HFFc6 (cell line): ENCODE results near the gene SMTN. TPM values are rescaled to one million over a fixed set of nuclear protein-coding genes. Genes with fewer than 3 reads are reported as not detected.

Experiments used
- DNase-seq: peaks from one replicate; pipeline ENCODE4 v3.0.0-alpha.2; 2018
- H3K27ac Mint-ChIP-seq: 2 replicates; pipeline ENCODE4 v1.8.0; 2020; ENCODE audit warnings: mild to moderate bottlenecking, mixed read lengths
- H3K27me3 Mint-ChIP-seq: 2 replicates; pipeline ENCODE4 v1.8.0; 2021; ENCODE audit warnings: mild to moderate bottlenecking, moderate library complexity, mixed read lengths; ENCODE audit not compliant: insufficient read depth
- H3K36me3 Mint-ChIP-seq: 2 replicates; pipeline ENCODE4 v1.8.0; 2021; ENCODE audit warnings: low read depth, mixed read lengths
- H3K4me1 Mint-ChIP-seq: 2 replicates; pipeline ENCODE4 v1.8.0; 2020; ENCODE audit warnings: low read depth, mixed read lengths
- H3K4me3 Mint-ChIP-seq: 2 replicates; pipeline ENCODE4 v1.8.0; 2020; ENCODE audit warnings: mild to moderate bottlenecking, moderate library complexity, mixed read lengths
- H3K9me3 Mint-ChIP-seq: 2 replicates; pipeline ENCODE4 v1.8.0; 2020; ENCODE audit warnings: mild to moderate bottlenecking, mixed read lengths
- CTCF ChIP-seq: fragments of 200-600 bp; sonication (generic); IDR thresholded peaks from 2 replicates; pipeline ENCODE4 v1.5.0; 2021; ENCODE audit warnings: antibody characterized with exemption, mild to moderate bottlenecking
- total RNA-seq, 6 experiments: library from RNA; stranded (reverse); fragmentation: NEBNext Ultra II Directional; extraction: Animal tissue kit (Norgen Biotek cat#: 25700); gene quantifications; 2 replicates in 1 of 6; 3 replicates in 5 of 6; pipeline ENCODE4 v1.2.3, GENCODE V29; 2021

The SMTN gene
- total RNA-seq, 6 experiments from 2014 or later = 201 to 329 (median 246) TPM

- H3K27ac Mint-ChIP-seq = 0 out of 2 replicates have a peak overlapping the region, but pooled peaks have one; percentile 16
- peaks cover 33% of the 10 kb centered on the region for H3K4me1 Mint-ChIP-seq
- DNase-seq = no peak
- no peak for TF ChIP-seq CTCF
- H3K4me3 Mint-ChIP-seq = no peak overlapping the region
- no peaks in the 10 kb centered on the region for H3K9me3 Mint-ChIP-seq
- peaks cover 31% of the 10 kb centered on the region for H3K36me3 Mint-ChIP-seq
- H3K27me3 Mint-ChIP-seq = peaks cover 16% of the 10 kb centered on the region
Observed at GRCh38 chr22:31098632-31099110, 17.6 kb downstream of the SMTN start.

GRCh38 chr22:31099386-31099785 is 18.3 kb downstream of the SMTN start:
- H3K27ac Mint-ChIP-seq = peak overlapping the region; percentile 75
- no peak for TF ChIP-seq CTCF
- DNase-seq = peak; percentile 47
- H3K9me3 Mint-ChIP-seq = no peaks in the 10 kb centered on the region
- H3K4me3 Mint-ChIP-seq = no peak overlapping the region
- peaks cover 34% of the 10 kb centered on the region for H3K4me1 Mint-ChIP-seq
- peaks cover 21% of the 10 kb centered on the region for H3K27me3 Mint-ChIP-seq
- H3K36me3 Mint-ChIP-seq = peaks cover 27% of the 10 kb centered on the region

GRCh38 chr22:31099841-31100761 is 19.0 kb downstream of the SMTN start:
- peak overlapping the region; percentile 75 for H3K27ac Mint-ChIP-seq
- H3K4me3 Mint-ChIP-seq = no peak overlapping the region
- H3K36me3 Mint-ChIP-seq = peaks cover 19% of the 10 kb centered on the region
- DNase-seq = no peak
- peaks cover 34% of the 10 kb centered on the region for H3K4me1 Mint-ChIP-seq
- no peak for TF ChIP-seq CTCF
- peaks cover 22% of the 10 kb centered on the region for H3K27me3 Mint-ChIP-seq
- no peaks in the 10 kb centered on the region for H3K9me3 Mint-ChIP-seq

GRCh38 chr22:31100762-31101525 is 19.8 kb downstream of the SMTN start:
- DNase-seq = no peak
- H3K27ac Mint-ChIP-seq = peak overlapping the region; percentile 95
- TF ChIP-seq CTCF = no peak

GRCh38 chr22:31102441-31103081 is 21.4 kb downstream of the SMTN start:
- H3K27me3 Mint-ChIP-seq = peaks cover 35% of the 10 kb centered on the region
- H3K36me3 Mint-ChIP-seq = peaks cover 15% of the 10 kb centered on the region
- peak overlapping the region; percentile 31 for H3K4me3 Mint-ChIP-seq
- H3K9me3 Mint-ChIP-seq = no peaks in the 10 kb centered on the region
- peak overlapping the region; percentile 95 for H3K27ac Mint-ChIP-seq
- peaks cover 52% of the 10 kb centered on the region for H3K4me1 Mint-ChIP-seq
- no peak for TF ChIP-seq CTCF
- peak; percentile 97 for DNase-seq

More at GRCh38 chr22:31100762-31101525, 19.8 kb downstream of the SMTN start:
- Mint-ChIP-seq H3K27me3 (peaks cover 22% of the 10 kb centered on the region), H3K4me3 (peak overlapping the region; percentile 55; the same call in 1 of the 2 replicates), H3K9me3 (no peaks in the 10 kb centered on the region), H3K4me1 (peaks cover 43% of the 10 kb centered on the region), H3K36me3 (peaks cover 14% of the 10 kb centered on the region)
